OCI-LY7 (cell line): Measurements from ENCODE around the gene TEKT2. TPM values are rescaled to one million over a fixed set of nuclear protein-coding genes. Genes with fewer than 3 reads are reported as not detected.

Experiments used
- BruUV-seq: library from RNA; stranded (reverse); fragments of 400-500 nt; replicated peaks from 2 replicates; lab custom pipeline; 2021; lab: Mats Ljungman, UMichigan
- CTCF ChIA-PET: fragments of 300-600 bp; sonication (Branson Sonifier 250); formaldehyde crosslinking; loops from one replicate; lab custom pipeline; 2022; ENCODE audit warnings: antibody characterized with exemption; ENCODE audit not compliant: unreplicated experiment; lab: Charles Lee
- POLR2A ChIA-PET: fragments of 300-600 bp; sonication (Branson Sonifier 250); formaldehyde crosslinking; loops from one replicate; lab custom pipeline; 2022; ENCODE audit warnings: antibody characterized with exemption; lab: Charles Lee
- DNase-seq: peaks from one replicate; pipeline ENCODE4 v3.0.0-alpha.2; 2015; ENCODE audit warnings: low spot score
- H2AFZ ChIP-seq: fragments of 200-600 bp; sonication (generic), shearing (Covaris generic); 2 replicates; pipeline ENCODE4 v1.6.1; 2014; ENCODE audit warnings: mild to moderate bottlenecking, antibody characterized with exemption, low read length, moderate library complexity
- H3K27ac ChIP-seq: fragments of 200-600 bp; sonication (generic); 2 replicates; pipeline ENCODE4 v1.5.1; 2014; ENCODE audit warnings: mixed run types, low read depth, mild to moderate bottlenecking, moderate library complexity, low read length, inconsistent platforms; ENCODE audit not compliant: poor library complexity, severe bottlenecking
- H3K36me3 ChIP-seq: fragments of 200-600 bp; sonication (generic); 2 replicates; pipeline ENCODE4 v1.6.1; 2014; ENCODE audit warnings: mild to moderate bottlenecking, antibody characterized with exemption, low read length, moderate library complexity, mixed read lengths; ENCODE audit not compliant: insufficient read depth
- H3K4me1 ChIP-seq: fragments of 200-600 bp; sonication (generic); 2 replicates; pipeline ENCODE4 v1.5.1; 2014; ENCODE audit warnings: mild to moderate bottlenecking, low read length; ENCODE audit not compliant: insufficient read depth, poor library complexity, severe bottlenecking
- H3K4me2 ChIP-seq: fragments of 200-600 bp; sonication (generic); 2 replicates; pipeline ENCODE4 v1.6.1; 2014; ENCODE audit warnings: mild to moderate bottlenecking, low read length
- H3K4me3 ChIP-seq: fragments of 200-600 bp; sonication (generic); 2 replicates; pipeline ENCODE4 v1.5.1; 2014; ENCODE audit warnings: mild to moderate bottlenecking, low read depth, low read length; ENCODE audit not compliant: poor library complexity, severe bottlenecking
- H3K79me2 ChIP-seq: fragments of 200-600 bp; sonication (generic); 2 replicates; pipeline ENCODE4 v1.6.1; 2016; ENCODE audit warnings: low read depth, mild to moderate bottlenecking, low read length, moderate library complexity, mixed read lengths; ENCODE audit not compliant: insufficient read depth
- H3K9me2 ChIP-seq: fragments of 200-600 bp; sonication (generic); 2 replicates; pipeline ENCODE4 v1.6.1; 2016; ENCODE audit warnings: mild to moderate bottlenecking, low read length, mixed read lengths; ENCODE audit not compliant: insufficient read depth
- H3K9me3 ChIP-seq: fragments of 200-600 bp; sonication (generic); 2 replicates; pipeline ENCODE4 v1.6.1; 2014; ENCODE audit warnings: mild to moderate bottlenecking, mixed run types, low read length, mixed read lengths
- H4K20me1 ChIP-seq: fragments of 200-600 bp; sonication (generic); 2 replicates; pipeline ENCODE4 v1.6.1; 2014; ENCODE audit warnings: mild to moderate bottlenecking, antibody characterized with exemption, low read length, moderate library complexity, mixed read lengths; ENCODE audit not compliant: insufficient read depth
- EZH2phosphoT487 ChIP-seq: fragments of 200-600 bp; sonication (generic); IDR thresholded peaks from 2 replicates; pipeline ENCODE4 v1.6.1; 2018; ENCODE audit warnings: low read depth, borderline replicate concordance, mild to moderate bottlenecking, mixed run types, antibody characterized with exemption, low read length, moderate library complexity, mixed read lengths
- intact Hi-C: fragments of 100-400 bp; cut with micrococcal nuclease; formaldehyde crosslinking; loops from one replicate; pipeline ENCODE4 v1.10.0; 2022; ENCODE audit not compliant: unreplicated experiment
- total RNA-seq, 2 experiments: library from RNA; depleted of rRNA in 1 of 2; stranded (reverse); fragments of >200 nt in 1 of 2; shearing (Covaris generic) in 1 of 2; gene quantifications; 2 replicates each; pipeline ENCODE4 v1.2.3, GENCODE V29; 2014 to 2022
- TF ChIP-seq, protein P1 (sequence below): fragments of 200-600 bp; sonication (generic); conservative IDR thresholded peaks from 2 replicates; pipeline ENCODE4 v1.5.1; 2014; ENCODE audit warnings: mild to moderate bottlenecking, antibody characterized with exemption, low read length, moderate library complexity, mixed read lengths

Gene TEKT2
- total RNA-seq, 2 experiments from 2014 or later = not detected

DNA sequence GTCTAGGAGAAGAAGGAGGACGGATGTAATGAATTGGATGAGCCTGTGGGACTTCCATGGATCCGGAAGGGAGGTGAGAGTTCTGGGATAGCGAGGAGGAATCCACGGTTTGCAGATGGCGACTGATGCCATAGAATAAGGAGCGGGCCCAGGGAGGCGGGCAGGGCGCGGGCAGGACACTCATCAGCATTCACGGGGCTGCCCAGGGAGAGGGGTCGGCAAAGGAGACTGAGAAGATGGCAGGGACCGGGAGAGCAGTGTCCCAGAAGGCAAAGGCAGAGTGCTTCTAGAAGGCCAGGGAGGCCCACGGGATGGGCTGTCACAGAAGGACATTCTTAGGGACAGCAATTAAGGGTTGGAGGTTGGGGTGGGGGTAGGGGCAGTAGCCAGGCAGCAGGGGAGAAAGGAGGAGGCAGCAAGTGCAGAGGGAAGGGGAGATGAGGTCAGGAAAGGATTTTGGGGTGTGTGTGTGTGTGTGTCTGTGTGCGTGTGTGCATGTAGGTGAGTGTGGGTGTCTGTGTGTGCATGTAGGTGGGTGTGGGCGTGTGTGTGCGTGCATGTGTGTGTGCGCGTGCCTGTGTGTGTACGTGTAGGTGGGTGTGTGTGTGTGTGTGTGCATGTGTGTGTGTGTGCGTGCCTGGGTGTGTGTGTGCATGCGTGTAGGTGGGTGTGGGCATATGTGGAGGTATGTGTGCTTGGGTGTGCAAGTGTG is 42.3 kb downstream of the TEKT2 start:
- Histone ChIP-seq H3K4me3 (no peak overlapping the region), H3K79me2 (no peaks in the 10 kb centered on the region), H3K4me1 (peaks cover 12% of the 10 kb centered on the region), H3K36me3 (no peaks in the 10 kb centered on the region), H3K27ac (no peak overlapping the region), H3K4me2 (no peak overlapping the region), H3K9me3 (no peaks in the 10 kb centered on the region), H2AFZ (no peak overlapping the region), H3K9me2 (no peaks in the 10 kb centered on the region), H4K20me1 (no peaks in the 10 kb centered on the region)
- intact Hi-C loops = no loop called here
- TF ChIP-seq, protein P1, sequence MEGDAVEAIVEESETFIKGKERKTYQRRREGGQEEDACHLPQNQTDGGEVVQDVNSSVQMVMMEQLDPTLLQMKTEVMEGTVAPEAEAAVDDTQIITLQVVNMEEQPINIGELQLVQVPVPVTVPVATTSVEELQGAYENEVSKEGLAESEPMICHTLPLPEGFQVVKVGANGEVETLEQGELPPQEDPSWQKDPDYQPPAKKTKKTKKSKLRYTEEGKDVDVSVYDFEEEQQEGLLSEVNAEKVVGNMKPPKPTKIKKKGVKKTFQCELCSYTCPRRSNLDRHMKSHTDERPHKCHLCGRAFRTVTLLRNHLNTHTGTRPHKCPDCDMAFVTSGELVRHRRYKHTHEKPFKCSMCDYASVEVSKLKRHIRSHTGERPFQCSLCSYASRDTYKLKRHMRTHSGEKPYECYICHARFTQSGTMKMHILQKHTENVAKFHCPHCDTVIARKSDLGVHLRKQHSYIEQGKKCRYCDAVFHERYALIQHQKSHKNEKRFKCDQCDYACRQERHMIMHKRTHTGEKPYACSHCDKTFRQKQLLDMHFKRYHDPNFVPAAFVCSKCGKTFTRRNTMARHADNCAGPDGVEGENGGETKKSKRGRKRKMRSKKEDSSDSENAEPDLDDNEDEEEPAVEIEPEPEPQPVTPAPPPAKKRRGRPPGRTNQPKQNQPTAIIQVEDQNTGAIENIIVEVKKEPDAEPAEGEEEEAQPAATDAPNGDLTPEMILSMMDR = no peak
- TF ChIP-seq EZH2phosphoT487 = no peak
- POLR2A ChIA-PET = no interaction called here
- BruUV-seq = no TSS peak
- CTCF ChIA-PET = no interaction called here
- no peak for DNase-seq

- H3K9me3 ChIP-seq = no peaks in the 10 kb centered on the region
Observed at GRCh38 chr1:36126797-36127500, 43.1 kb downstream of the TEKT2 start.

More at GRCh38 chr1:36126797-36127500, 43.1 kb downstream of the TEKT2 start:
- Histone ChIP-seq H3K9me2 (no peaks in the 10 kb centered on the region), H3K4me3 (no peak overlapping the region), H3K36me3 (no peaks in the 10 kb centered on the region), H3K27ac (no peak overlapping the region), H4K20me1 (no peaks in the 10 kb centered on the region), H3K4me1 (peaks cover 12% of the 10 kb centered on the region), H3K79me2 (no peaks in the 10 kb centered on the region), H2AFZ (no peak overlapping the region), H3K4me2 (no peak overlapping the region)
- TF ChIP-seq EZH2phosphoT487 = no peak
- TF ChIP-seq, protein P1 = no peak
- CTCF ChIA-PET = no interaction called here
- no TSS peak for BruUV-seq
- intact Hi-C loops = no loop called here
- DNase-seq = no peak
- POLR2A ChIA-PET = no interaction called here
